HG03045 (cell line): ENCODE measurements around the gene RAD51B.
A peak's percentile ranks its signal among the peaks of the same experiment; 100 is the strongest.

Source experiments
- ATAC-seq: cut with Tn5 transposase; IDR thresholded peaks from one replicate; pipeline ENCODE4 v1.9.1; 2021; ENCODE audit warnings: mild to moderate bottlenecking, moderate library complexity; ENCODE audit not compliant: unreplicated experiment

Gene RAD51B

GRCh38 chr14:68262567-68262966, 443.0 kb downstream of the RAD51B start:
- no peak for ATAC-seq

GRCh38 chr14:68263563-68264259, 444.1 kb downstream of the RAD51B start:
- ATAC-seq: no peak

DNA sequence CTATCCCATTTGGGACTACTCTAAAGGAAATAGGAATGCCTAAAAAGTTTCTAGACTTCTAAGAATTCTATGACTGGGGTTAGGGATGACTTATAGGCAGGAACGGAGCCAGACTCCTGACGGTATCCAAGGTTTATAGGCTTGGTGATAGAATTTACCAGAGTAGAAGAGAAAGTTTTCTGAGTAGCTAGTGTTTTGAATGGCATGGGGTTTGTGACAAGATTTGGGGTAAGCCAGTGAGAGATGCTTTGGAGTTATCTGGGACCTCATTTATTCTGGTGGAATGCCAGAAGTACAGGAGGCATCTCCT, 444.6 kb downstream of the RAD51B start:
- ATAC-seq: no peak

GRCh38 chr14:68266998-68267397, 447.4 kb downstream of the RAD51B start:
- ATAC-seq: no peak

DNA sequence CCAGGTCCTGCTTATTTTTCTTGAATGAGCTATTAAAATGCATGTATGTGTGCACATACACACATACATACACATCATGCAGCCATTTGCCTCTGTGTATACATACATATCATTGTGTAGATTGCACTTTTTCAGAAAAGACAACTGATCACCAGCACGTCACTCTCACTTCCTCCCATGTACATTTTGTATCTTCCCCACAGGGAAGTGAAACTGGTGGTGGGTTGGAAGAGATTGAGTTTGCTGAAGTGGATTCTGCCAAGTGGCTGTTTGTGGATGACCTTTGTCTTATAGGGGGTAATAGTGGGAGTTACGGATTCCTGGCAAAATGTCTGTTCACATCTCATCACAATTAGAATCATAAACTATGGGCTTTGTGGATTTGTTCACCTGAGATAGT, 448.6 kb downstream of the RAD51B start:
- ATAC-seq: no peak

GRCh38 chr14:68268719-68269118, 449.1 kb downstream of the RAD51B start:
- ATAC-seq: no peak

DNA sequence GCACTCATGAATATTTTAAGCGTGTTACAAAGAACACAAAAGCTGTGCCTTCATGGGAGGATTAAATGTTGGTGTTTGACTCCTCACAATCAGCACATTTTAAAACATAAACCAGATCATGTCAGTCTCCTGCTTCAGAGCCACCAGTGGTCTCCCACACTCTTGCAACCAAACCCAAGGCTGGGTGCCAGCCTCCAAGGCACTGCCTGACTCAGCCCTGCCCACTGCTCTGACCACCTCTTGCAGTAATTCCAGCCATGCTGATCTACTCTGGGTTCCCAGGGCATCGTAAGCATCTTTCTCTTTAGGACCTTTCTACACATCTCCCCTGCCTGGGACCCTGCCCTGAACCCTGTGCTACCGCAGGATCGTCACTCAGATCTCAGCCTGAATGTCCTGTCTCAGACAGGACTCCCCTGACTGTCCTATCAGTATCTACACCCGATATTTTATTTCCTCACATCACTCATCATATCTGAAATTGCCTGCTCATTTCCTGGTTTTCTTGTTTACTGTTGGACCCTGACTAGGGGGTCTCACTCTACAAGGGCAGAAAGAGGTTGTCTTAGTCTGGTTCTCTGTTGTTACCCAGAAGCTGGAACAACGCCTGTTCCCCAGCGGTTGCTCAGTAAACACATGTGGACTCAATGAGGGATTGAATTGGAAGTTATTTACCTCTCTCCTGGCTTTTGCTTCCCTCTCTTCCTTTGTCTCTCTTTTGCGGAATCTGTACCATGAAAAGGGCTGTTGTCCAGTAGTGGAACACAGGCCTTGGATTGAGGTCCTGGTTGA, 449.8 kb downstream of the RAD51B start:
- no peak for ATAC-seq

DNA sequence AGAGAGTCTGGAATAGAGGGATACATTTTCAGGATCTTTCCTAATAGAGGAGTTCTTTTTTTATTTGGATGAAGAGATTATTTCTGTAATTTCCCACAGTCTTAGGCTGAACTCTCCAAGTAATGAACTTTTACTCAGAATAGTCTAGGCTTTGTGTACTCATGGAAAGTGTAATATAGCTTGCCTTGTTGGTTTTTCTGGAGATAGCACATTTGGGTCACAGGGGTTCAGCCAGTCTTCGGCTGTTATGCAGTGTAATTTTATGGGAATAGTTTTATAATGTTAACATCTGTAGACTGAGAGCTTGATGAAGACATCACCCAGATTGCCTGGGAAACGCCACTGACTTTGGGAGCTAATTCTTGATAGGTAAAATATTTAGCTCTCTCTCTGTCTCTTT, 450.8 kb downstream of the RAD51B start:
- no peak for ATAC-seq

DNA sequence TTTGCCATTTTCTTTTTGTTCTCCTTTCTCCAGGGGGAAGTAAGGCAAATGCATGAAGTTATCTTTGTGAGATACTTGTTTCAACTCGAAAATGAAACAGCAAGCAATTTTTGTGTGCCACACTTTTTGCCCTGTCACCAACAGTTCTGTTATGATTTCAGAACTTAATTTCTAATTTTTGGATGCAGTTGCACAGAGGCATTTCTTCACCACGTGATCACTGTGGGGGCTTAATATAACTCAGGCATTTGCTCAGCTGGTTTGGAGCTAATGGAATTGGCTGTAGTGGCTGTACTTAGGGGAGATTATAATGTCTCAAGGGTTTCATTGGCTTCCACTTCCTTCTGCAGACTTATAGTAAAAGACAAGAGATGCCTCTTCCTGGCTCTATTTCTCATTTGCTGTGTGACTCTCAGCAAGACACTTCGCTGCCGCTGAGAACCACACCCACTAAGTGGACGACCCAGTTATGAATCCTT, 452.4 kb downstream of the RAD51B start:
- ATAC-seq: no peak

- no peak for ATAC-seq
Measured at GRCh38 chr14:68273413-68273812, 453.8 kb downstream of the RAD51B start.

GRCh38 chr14:68274725-68275124, 455.1 kb downstream of the RAD51B start:
- ATAC-seq: no peak

GRCh38 chr14:68278576-68279436, 459.2 kb downstream of the RAD51B start:
- ATAC-seq: no peak

- no peak for ATAC-seq
Measured at GRCh38 chr14:68279437-68279720, 459.8 kb downstream of the RAD51B start.

- peak; percentile 37 for ATAC-seq
Measured at GRCh38 chr14:68279777-68280233, 460.2 kb downstream of the RAD51B start.

GRCh38 chr14:68281497-68281896, 461.9 kb downstream of the RAD51B start:
- ATAC-seq: no peak

DNA sequence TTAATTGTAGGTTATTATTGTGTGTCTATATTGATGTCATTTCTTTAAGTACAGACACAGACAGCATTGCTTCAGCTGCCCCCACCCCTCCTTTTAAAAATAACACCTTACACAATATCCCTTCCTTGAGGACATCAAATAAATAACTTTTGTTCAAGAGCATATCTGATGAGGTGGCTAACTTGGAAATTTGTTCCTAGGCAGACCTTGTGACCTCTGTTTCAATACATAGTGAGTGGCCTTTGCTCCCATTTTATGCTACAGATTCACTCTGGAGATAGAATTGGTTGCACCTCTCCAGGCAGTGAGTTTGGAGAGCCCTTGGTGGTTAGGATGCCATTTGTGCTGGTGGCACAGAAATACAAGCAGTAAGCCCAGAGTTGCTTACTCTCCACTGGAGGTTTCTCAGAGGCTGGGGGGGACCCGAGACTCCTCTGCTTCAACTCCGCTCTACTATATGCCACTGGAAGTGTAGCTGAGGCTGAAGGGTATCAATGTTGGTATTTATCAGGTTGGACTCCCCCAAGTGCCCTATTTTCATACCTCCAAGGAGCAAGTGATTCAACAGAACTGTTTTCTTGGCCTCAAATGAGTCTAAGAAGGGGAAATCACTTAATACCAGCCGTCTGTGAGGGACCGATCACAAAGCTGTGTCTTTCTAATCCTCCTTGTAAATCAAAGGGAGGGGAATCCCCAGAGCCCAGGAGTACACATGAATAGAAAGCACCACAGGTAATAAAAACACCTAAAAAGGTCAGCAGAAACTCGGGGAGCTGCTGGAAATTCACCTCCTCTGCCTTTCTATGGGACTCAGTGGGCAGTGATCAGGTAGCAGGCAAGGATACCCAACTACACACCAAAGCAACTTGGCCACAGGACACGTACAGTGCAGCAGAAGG, 463.1 kb downstream of the RAD51B start:
- peak; percentile 23 for ATAC-seq

- peak; percentile 36 for ATAC-seq
Measured at GRCh38 chr14:68283378-68284123, 464.0 kb downstream of the RAD51B start.

DNA sequence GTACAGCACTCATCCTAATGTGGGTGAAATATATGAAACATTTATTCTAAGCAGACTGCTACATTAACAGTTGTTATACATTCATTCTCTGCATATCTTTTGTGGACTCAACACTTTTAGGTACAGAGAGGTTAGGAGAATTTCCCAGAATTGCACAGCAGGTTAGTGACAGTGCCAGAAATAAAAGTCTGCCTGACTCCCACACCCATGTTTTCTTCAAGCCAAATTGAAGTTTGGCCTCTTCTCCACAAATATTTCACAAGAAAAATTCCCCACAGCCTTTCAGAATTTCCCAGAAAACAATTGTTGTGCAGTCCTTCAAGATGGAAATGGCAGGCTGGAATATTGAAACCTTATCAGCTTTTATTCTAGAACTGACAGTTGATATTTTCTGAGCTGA, 464.8 kb downstream of the RAD51B start:
- no peak for ATAC-seq

DNA sequence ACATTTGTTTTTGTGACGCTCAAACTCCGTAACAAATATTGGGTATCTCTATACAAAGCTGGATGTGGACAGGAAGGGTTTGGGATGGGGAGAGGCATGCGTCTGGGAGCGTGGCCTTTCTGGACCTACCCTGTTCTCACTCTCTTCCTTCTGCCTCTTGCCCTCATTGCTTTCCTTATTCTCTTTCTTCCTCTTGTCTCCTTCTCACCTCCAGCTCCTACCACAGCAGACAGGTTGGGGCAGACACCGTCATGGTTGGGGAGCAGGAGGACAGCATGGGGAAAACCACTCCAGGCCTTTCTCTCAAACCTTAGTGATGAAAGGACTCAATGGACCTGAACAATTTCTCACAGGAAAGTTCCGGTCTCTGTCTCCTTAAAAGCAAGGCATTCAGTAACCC, 465.3 kb downstream of the RAD51B start:
- no peak for ATAC-seq
